NCI-H146 (cell line): ENCODE data around the gene EMC1.
A peak's percentile ranks its signal among the peaks of the same experiment; 100 is the strongest.
"Not testable (repeated sequence)": the region's sequence is repeated elsewhere in the genome, so short reads cannot be mapped to it uniquely, and the experiment has no call there.

ENCODE experiments used
- DNase-seq: peaks from one replicate; lab custom pipeline; 2025; lab: John Stamatoyannopoulos, UW

The EMC1 gene

DNA sequence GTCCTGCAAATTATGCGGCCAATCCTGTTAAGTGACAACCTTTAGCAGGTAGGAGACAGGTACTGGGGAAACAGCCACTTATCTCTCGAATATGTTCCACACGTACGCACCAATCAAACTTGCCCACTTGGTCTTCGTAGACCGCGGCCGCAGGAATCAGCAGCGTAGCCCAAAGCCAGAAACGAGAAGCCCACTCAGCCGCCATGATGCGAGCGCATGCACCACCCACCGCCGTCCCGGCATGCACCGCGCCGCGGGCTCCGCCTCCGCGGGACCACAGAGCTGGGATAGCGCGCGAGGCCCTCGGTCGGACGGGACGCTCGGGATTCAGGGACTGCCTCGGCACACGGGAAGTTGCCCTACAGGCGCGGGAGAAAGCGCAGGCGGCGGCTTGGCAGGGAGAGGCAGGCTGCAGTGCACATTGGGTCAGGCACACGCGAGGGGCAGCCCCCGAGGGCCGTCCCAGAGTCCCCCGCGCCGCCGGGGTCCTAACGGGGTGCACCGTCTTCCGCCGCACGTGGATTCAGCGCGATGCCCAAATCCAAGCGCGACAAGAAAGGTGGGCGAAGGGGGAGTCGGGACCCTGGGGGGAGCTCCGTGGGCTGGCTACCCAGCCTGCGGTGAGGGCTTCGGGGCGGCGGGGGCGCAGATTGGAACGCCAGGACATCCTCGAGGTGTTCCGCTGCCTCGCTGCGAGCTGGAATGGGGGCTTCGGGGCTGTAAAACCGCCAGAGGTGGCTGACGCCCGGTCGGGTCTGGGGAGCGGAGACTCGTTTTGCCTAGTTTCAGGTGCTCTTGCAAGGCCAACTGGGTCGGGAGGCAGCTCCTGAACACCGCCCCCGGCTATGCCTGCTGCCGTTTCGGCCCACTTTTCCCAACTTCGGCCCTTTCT is at the start of gene EMC1, which contains the start of gene MRTO4:
Gene EMC1 (minus strand): TSS at position 220 of the 892 bp plus-strand sequence. CDS start 15 bp downstream, at position 205.
Gene MRTO4 (plus strand): TSS at position 501 of the 892 bp plus-strand sequence. CDS start 31 bp downstream, at position 532.
- peak; percentile 75 for DNase-seq

DNA sequence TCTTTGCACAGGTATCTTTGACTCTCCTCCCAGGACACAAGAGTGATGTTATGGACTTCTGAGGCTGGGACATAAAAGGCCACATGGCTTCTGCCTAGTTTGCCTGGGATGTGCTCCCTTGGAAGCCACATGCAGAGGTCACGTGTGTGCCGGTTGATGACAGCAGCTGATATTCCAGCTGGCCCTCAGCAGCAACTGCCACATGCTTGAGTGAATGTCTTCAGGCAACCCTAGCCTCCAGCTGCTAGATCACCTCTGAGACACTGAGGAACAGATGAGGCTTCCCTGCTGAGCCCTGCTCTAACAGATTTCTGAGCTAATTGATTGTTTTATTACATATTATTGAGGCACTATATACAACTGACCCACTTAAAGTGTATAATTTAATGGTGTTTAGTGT is 48.9 kb upstream of the EMC1 start:
- DNase-seq, result no peak

DNA sequence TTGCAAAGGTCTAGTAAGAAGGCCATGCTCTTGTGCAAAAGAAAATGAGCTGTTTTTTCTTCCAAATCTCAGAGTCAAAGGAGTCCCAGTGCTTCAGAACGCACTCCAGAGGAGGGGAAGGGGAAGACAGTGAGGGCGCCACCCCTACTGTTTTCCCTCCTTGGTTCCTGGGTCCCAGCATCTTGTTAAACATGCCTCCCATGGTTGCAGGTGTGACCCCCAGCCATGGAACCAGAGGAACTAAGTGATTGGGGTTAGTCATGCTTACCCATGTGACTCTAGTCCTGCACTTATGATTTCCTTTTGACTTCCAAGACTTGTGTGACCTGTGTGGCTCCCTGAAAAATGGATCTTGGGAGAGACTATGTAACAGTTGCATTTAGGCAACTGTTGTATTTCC is 43.3 kb upstream of the EMC1 start:
- no peak for DNase-seq

DNA sequence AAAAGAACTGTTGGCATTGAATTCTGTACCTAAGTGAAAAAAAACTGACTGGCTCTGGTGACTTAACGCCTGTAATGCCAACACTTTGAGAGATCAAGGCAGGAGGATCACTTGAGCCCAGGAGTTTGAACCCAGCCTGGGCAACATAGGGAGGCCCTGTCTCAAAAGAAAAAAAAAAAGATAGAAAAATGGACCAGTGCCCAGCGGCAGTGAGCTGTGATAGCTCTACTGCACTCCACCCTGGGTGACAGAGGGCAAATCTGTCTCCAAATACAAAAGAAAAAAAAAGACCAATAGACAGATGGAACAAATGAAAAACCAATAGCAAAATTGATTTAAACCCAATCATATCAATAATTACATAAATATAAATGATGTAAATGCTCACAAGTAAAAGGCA is 37.9 kb upstream of the EMC1 start:
- DNase-seq, result no peak

DNA sequence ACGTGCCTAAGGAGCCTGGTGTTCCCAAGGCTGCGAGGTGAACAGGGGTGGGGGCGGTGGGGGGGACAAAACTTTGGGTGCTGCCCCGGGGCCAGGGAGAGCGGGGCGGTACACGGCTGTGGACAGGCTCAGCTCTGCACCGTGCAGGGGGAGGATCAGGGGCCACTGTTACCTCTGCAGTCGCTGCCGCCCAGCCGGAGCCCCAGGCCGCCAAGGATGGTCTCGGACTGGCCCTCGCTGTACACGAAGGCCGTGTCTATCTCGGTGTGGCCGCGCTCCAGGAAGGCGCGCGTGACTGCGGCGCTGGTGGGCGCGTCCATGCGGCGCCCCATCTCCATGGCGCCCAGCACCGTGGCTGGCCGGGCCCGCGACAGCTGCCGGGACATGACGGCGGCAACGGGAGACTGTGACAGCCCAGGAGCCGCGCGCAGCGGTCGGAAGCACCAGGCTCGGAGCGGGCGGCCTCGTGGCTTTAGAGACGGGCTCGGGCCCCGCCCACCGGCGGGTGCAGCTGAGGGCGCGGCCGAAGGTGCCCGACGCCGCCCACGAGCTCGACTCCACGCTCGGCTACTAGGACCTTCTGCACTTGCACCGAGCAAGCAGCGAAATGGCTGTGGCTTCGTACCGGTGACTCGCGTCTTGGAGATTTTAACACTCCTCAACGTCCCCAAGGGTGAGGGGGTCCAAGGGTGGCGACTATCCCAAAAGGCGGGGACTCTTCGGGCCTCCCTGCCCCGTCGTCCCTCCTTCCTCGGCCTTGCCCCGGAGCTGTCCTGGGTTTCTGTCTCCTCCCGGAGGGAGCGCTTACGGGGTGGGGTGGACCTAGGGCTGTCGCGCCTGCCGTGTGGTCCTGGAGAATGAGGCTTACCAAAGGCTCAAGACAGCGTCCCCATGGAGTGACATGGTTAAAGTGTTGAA is 37.3 kb upstream of the EMC1 start, which contains the start of gene AKR7A3:
Gene AKR7A3 (minus strand): TSS at position 447 of the 918 bp plus-strand sequence. CDS start 61 bp downstream, at position 386.
- not testable (repeated sequence) for DNase-seq

DNA sequence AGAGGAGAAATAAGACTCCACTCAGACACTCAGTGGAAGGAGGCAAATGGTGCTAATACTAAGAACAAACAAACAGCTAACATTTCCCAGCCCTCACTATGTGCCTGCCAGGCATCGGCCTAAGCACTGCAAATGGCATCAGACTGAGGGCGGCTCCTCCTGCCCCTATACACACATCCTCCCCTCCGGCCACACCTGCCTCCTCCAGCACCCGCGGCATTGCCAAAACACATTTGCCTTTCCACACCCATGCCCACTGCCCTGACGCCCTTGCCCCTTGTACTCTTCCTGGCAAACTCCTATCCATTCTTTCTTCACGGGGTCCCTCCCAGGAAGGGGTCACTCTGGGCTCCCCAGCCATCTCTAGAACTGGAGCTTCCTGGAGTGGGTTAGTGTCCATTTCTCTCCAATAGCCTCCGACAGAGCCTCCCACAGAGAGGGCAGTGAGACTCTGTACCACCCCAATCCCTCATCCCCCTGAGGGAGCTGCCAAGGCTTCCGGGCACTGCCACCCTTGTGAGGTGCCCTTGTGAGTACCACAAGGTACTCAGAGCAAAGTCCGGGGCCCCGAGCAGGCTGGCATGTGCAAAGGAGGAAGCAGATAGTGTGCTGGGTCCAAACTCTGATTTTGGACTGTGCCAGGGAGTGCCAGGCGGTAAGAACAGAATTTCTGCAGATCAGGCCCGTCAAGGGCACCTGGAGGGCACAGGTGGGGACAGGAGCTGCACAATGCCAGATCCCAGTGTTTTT is 36.3 kb upstream of the EMC1 start:
- DNase-seq, result no peak

DNA sequence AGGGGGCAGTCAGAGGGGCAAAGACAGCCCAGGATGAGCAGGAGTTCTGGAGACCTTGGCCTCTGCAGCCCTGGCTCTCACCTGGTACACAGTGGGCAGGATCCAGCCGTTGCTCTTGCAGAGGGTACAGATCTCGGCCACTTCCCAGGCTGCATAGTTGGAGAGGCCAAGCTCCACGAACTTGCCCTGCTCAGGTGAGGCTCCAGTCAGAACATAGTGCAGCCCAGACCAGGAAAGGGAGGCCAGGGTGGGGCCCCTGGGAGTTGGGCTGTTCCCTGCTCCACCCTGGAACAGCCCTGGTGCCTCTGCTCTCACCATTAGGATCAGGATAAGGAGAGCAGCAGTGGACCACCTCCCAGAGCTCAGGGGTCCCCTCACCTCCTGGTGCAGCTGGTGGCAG is 34.5 kb upstream of the EMC1 start:
- not testable (repeated sequence) for DNase-seq

DNA sequence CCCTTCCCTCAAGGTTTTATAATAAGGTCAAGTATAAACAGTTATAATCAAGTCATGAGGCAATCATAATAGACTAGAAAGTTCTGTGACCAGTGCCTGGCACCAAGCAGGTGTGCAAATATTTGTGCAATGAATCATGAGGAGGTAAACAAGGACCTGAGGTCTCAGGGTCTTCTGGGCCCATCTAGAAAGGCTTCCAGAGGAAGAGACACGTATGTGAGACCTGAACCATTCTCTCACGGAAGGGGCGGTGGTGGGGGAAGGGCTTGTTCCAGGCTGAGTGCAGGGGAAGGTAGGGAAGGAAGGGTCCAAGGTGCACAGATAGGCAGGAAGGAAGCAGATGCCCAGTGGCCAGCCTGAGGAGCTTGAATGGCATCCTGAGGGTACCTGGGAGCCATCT is 34.0 kb upstream of the EMC1 start:
- not testable (repeated sequence) for DNase-seq

DNA sequence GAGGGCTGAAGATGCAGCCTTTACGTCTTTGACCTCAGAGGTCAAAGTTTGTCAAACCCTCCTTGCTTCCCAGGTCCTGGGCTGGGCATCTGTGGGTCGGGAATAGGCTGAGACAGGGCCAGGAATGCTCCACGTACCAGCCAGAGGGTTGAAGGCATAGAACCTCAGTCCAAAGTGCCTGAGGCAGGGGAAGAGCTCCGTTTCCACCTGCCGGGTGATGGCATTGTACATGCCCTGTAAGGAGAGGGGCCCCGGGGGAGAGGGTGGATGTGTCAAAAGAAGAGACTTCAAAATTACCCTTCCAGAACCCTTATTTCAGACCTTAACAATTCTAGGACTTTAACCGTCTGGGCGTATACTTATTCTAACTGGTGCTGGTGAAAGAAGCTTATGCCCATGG is 33.6 kb upstream of the EMC1 start:
- no peak for DNase-seq

DNA sequence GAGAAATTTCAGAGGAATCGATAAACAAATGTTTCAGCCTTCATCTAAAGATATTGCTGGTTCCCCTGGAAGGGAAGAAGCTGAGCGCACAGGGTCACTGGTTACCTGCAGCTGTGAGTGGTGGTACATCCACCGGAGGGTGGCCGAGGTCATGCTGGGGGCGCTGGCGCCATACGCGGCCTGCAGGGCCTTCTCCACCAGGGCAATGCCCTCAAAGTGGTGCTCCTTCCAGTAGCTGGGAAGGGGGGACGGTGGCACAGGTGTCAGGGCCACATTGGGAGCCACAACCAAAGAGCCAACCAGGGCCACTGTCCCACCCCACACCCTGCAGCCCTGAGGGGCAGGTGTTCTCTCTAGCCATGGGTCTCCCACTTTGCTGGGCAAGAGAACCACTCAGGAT is 32.6 kb upstream of the EMC1 start:
- no peak for DNase-seq

DNA sequence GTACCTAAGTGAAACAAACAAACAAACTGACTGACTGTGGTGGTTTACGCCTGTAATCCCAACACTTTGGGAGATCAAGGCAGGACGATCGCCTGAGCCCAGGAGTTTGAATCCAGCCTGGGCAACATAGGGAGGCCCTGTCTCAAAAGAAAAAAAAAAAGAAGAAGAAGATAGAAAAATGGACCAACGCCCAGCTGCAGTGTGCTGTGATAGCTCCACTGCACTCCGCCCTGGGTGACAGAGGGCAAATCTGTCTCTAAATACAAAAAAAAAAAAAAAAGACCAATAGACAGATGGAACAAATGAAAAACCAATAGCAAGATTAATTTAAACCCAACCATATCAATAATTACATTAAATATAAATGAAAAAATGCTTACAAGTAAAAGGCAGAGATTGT is 23.3 kb upstream of the EMC1 start:
- no peak for DNase-seq

DNA sequence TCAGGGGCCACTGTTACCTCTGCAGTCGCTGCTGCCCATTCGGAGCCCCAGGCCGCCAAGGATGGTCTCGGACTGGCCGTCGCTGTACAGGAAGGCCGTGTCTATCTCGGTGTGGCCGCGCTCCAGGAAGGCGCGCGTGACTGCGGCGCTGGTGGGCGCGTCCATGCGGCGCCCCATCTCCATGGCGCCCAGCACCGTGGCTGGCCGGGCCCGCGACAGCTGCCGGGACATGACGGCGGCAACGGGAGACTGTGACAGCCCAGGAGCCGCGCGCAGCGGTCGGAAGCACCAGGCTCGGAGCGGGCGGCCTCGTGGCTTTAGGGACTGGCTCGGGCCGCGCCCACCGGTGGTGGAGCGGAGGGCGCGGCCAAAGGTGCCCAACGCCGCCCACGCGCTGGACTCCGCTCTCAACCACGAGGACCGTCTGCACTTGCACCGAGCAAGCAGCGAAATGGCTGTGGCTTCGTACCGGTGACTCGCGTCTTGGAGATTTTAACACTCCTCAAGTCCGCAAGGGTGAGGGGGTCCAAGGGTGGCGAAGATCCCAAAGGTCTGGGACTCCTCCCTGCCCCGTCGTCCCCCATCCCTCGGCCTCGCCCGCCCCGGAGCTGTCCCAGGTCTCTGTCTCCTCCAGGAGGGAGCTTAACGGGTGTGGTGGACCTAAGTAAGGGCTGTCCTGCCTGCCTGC is 22.7 kb upstream of the EMC1 start:
- DNase-seq, result not testable (repeated sequence)

DNA sequence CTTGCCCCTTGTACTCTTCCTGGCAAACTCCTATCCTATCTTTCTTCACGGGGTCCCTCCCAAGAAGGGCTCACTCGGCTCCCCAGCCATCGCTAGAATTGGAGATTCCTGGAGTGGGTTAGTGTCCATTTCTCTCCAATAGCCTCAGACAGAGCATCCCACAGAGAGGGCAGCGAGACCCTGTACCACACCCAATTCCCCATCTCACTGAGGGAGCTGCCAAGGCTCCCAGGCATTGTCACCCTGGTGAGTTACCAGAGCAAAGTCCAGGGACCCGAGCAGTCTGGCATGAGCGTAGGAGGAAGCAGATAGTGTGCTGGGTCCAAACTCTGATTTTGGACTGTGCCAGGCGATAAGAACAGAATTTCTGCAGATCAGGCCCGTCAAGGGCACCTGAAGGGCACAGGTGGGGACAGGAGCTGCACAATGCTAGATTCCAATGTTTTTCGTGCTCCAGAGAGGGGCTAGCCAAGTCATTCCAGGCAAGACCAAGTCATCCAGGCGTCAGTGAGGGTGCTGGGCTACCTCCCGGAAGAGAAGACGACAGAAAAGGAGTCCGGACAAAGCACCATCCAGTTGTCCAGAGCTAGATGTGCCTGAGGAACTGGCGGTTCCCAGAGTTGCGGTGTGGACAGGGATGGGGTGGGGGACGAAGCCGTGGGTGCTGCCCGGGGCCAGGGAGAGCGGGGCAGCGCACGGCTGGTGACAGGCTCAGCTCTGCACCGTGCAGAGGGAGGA is 22.0 kb upstream of the EMC1 start:
- no peak for DNase-seq

DNA sequence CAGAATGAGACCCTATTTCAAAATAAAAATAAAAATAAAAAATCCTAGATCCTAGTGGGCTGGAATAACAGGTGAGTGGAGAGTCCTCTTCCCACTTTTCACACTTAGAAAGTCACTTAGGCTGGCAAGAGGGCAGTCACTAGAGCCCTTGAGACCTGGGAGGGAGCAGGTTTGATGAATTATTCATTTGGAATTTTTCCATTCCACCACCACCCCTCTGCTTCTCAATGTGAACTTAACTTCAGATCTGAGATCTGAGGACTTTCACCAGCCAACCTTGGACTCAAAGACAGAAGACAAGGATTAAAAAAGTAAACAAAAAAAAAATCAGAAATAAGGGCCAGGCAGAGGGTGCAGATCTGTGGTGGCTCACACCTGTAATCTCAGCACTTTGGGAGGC is 20.7 kb upstream of the EMC1 start:
- no peak for DNase-seq

DNA sequence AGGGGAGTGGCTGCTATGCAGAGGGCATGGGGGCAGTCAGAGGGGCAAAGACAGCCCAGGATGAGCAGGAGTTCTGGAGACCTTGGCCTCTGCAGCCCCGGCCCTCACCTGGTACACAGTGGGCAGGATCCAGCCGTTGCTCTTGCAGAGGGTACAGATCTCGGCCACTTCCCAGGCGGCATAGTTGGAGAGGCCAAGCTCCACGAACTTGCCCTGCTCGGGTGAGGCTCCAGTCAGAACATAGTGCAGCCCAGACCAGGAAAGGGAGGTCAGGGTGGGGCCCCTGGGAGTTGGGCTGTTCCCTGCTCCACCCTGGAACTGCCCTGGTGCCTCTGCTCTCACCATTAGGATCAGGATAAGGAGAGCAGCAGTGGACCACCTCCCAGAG is 19.0 kb upstream of the EMC1 start:
- not testable (repeated sequence) for DNase-seq

DNA sequence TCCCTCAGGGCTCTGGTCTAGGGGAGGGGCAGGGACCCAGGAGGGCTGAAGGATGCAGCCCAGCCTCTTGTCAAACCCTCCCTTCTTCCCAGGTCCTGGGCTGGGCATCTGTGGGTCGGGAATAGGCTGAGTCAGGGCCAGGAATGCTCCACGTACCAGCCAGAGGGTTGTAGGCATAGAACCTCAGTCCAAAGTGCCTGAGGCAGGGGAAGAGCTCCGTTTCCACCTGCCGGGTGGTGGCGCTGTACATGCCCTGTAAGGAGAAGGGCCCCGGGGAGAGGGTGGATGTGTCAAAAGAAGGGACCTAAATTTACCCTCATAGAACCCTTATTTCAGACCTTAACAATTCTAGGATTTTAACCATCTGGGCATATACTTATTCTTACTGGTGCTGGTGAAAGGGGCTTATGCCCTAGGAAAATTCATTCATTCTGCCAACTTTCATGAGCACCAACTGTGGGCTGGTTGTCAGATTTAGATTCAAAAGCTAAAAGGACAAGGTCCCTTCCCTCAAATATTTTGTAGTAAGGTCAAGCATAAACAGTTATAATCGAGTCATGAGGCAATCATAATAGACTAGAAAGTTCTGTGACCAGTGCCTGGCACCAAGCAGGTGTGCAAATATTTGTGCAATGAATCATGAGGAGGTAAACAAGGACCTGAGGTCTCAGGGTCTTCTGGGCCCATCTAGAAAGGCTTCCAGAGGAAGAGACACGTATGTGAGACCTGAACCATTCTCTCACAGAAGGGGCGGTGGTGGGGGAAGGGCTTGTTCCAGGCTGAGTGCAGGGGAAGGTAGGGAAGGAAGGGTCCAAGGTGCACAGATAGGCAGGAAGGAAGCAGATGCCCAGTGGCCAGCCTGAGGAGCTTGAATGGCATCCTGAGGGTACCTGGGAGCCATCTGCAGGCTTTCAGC is 18.4 kb upstream of the EMC1 start:
- DNase-seq, result not testable (repeated sequence)

DNA sequence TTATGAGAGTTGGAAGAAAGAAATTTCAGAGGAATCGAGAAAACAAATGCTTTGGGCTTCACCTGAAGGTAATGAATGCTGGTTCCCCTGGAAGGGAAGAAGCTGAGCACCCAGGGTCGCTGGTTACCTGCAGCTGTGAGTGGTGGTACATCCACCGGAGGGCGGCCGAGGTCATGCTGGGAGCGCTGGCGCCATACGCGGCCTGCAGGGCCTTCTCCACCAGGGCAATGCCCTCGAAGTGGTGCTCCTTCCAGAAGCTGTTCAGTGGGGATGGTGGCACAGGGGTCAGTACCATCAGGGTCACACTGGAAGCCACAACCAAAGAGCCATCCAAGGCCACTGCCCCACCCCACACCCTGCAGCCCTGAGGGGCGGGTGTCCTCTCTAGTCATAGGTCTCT is 17.1 kb upstream of the EMC1 start:
- no peak for DNase-seq

DNA sequence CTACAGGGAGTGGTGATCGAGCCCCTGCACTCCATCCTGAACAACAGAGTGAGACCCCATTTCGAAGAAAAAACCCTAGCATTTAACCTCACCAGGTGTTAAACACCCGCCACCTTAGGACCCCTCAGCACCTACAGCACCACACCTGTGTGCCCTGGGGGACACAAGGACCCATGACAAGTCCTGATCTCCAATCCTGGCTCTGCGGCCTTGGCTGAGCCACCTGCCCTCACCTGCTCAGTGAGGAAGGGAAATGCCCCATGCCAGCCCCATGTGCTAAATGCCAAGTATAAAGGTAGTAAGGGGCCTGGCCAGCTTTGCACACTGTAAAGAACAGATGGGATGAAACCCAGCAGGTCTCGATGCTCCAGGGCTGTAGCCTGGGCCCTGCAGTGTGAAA is 11.4 kb upstream of the EMC1 start:
- DNase-seq, result no peak

DNA sequence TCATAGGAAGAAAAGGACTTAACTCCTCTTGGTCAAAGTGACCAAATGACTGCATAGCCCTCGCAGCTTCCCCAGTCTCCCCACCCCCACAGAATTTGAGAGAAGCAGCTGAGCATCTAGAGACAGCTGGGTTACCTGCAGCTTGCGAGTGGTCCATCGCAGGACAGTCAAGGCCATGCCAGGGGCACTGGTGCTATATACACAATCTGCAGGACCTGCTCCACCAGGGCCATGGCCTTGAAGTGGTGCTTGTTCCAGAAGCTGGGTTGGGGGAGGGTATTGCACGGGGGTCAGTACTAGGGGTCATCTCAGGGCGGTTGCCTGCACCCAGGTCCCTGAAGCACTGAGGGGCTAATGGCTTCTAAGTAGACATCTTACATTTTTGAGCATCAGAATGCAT is 10.7 kb upstream of the EMC1 start:
- no peak for DNase-seq
